Heart left ventricle (tissue), 16 donors: ENCODE data around the gene ZBTB7C. TPM values are rescaled to one million over a fixed set of nuclear protein-coding genes. Genes with fewer than 3 reads are reported as not detected.

Experiments
- ATAC-seq, 4 donors: fragments of 200-7000 bp; cut with Tn5 transposase; one replicate each; pipeline ENCODE4 v1.9.1; 2020 to 2022; ENCODE audit warnings: moderate library complexity in 4 of 4, mild to moderate bottlenecking in 3 of 4, moderate number of reproducible peaks in 1 of 4
- DNase-seq, 5 donors: peaks; one replicate each; pipeline ENCODE4 v3.0.0-alpha.2; 2020
- H3K27ac ChIP-seq, 12 donors: fragments of 200-600 bp; sonication (generic) in 4 of 12; one replicate each; pipeline versions ENCODE4 v1.5.0 to v1.8.0; 2016 to 2022; ENCODE audit warnings: mild to moderate bottlenecking in 2 of 12
- H3K27me3 ChIP-seq, 9 donors: fragments of 200-600 bp; sonication (generic) in 2 of 9; one replicate each; pipeline versions ENCODE4 v1.5.1 to v1.8.0; 2016 to 2022; ENCODE audit warnings: mild to moderate bottlenecking in 3 of 9
- H3K36me3 ChIP-seq, 9 donors: fragments of 200-600 bp; sonication (generic) in 2 of 9; one replicate each; pipeline versions ENCODE4 v1.5.0 to v1.8.0; 2018 to 2022; ENCODE audit warnings: mild to moderate bottlenecking in 2 of 9
- H3K4me1 ChIP-seq, 12 donors: fragments of 200-600 bp; sonication (generic) in 4 of 12; one replicate each; pipeline versions ENCODE4 v1.5.0 to v1.8.0; 2016 to 2022; ENCODE audit warnings: mild to moderate bottlenecking in 3 of 12
- H3K4me3 ChIP-seq, 12 donors: fragments of 200-600 bp; sonication (generic) in 4 of 12; one replicate each; pipeline versions ENCODE4 v1.5.0 to v1.8.0; 2017 to 2022; ENCODE audit warnings: mild to moderate bottlenecking in 9 of 12, moderate library complexity in 4 of 12
- H3K9me3 ChIP-seq, 12 donors: fragments of 200-600 bp; sonication (generic) in 4 of 12; one replicate each; pipeline versions ENCODE4 v1.5.0 to v1.8.0; 2016 to 2022; ENCODE audit warnings: mild to moderate bottlenecking in 1 of 12
- POLR2A ChIP-seq, 2 donors: fragments of 450-650 bp; IDR thresholded peaks; one replicate each; pipeline ENCODE4 v1.6.1; 2017; ENCODE audit warnings: antibody characterized with exemption in 2 of 2, mild to moderate bottlenecking in 2 of 2, moderate library complexity in 2 of 2
- WGBS, 4 donors: extraction: QIAGEN DNeasy Blood & Tissue Kit in 2 of 4; methylation state at CpG; one replicate each; pipeline versions ENCODE4 v1.1.5 to v1.1.7; 2013 to 2018; 5-methylcytosine and 5-hydroxymethylcytosine counted together
- intact Hi-C, 10 donors: fragments of 100-400 bp; cut with DNase I; formaldehyde crosslinking; loops; one replicate each; pipeline versions ENCODE4 v1.11.1 to v1.14.2; 2022
- polyA plus RNA-seq, 2 donors: library from polyadenylated mRNA; stranded (reverse); fragments of 200-250 nt; gene quantifications; one replicate each; pipeline ENCODE4 v1.2.3, GENCODE V29; 2013
- total RNA-seq, 9 donors: library from RNA; depleted of rRNA in 2 of 9; stranded (reverse); fragments of >200 nt in 2 of 9; fragmentation: NEBNext Ultra II Directional in 3 of 9; extraction: Animal tissue kit (Norgen Biotek cat#: 25700) in 3 of 9; gene quantifications; one replicate each; pipeline versions ENCODE4 v1.1.0 to v1.2.4, GENCODE V29; 2016 to 2023
- TF ChIP-seq, protein P1 (sequence below), 12 donors: fragments of 200-600 bp; sonication (generic) in 4 of 12; IDR thresholded peaks; one replicate each; pipeline versions ENCODE4 v1.5.0 to v1.8.0; 2018 to 2022; ENCODE audit warnings: antibody characterized with exemption in 12 of 12, mild to moderate bottlenecking in 5 of 12
- donor health status: ischemic (EF 13 %, LVEDD 7.1; RV severe dilation, severe dysfunction).
- donor health status: healthy with polysubstance abuse.
- donor health status: DM: no; HTN: yes; CAD: no.
- donor health status: DM: no; HTN: no; CAD: no.
- donor health status: ischemic (EF 25% LVEDD 6.9; RV normal size, moderate dysfunction).
- donor health status: ischemic (EF 25% LVEDD 5.7; RV mildly dilated, moderate dysfunction).
- donor health status: healthy.
- donor health status: DM: yes; HTN: yes; CAD: no.
- donor health status: ischemic (EF 35%, LVEDD 5.7; RV mildly dilated, moderate dysfunction).
- donor health status: nonischemic (EF 11% LVEDD 7.7; RV severe dilation, severe dysfunction).
- donor health status: DM: yes; HTN: yes; CAD: no.
- donor health status: PGD.
- donor health status: ischemic (EF 29% LVEDD 5.4; RV normal size, mild dysfunction).
- donor health status: nonischemic (EF 23%, LVEDD 6.1; RV moderate dilation, normal function).

Gene ZBTB7C
- total and polyA plus RNA-seq, 11 donors = 0.68 to 7.5 (median 2.3) TPM

DNA sequence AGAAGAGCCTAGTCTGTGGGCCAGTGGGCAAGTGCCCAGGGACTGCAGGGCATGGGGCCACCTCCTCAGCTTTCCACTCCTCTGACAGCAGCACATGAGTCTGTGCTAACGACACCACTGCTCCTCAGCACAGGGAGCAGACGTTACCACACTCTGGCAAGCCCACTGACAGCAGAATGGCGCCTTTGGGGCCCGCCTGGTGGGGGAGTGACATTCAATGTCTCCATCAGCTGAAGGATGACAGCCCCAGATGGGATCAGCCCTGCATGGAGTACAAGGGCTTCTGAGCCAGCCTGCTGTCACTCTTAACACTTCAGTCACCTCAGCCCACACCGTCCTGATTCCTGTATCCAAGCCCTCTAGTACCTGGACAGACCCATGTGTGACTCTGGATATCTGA is 329.3 kb downstream of the ZBTB7C start:
- Histone ChIP-seq H3K36me3 (no peaks in the 10 kb centered on the region), H3K27ac (no peak overlapping the region), H3K4me3 (no peak overlapping the region), H3K9me3 (no peaks in the 10 kb centered on the region), H3K4me1 (peaks cover 0 to 8% (median 0%) of the 10 kb centered on the region in 12 donors), H3K27me3 (no peaks in the 10 kb centered on the region)
- DNase-seq (no peak), ATAC-seq (no peak)
- no peak for TF ChIP-seq POLR2A (IDR thresholded peaks at IDR 0.05)
- TF ChIP-seq, protein P1, sequence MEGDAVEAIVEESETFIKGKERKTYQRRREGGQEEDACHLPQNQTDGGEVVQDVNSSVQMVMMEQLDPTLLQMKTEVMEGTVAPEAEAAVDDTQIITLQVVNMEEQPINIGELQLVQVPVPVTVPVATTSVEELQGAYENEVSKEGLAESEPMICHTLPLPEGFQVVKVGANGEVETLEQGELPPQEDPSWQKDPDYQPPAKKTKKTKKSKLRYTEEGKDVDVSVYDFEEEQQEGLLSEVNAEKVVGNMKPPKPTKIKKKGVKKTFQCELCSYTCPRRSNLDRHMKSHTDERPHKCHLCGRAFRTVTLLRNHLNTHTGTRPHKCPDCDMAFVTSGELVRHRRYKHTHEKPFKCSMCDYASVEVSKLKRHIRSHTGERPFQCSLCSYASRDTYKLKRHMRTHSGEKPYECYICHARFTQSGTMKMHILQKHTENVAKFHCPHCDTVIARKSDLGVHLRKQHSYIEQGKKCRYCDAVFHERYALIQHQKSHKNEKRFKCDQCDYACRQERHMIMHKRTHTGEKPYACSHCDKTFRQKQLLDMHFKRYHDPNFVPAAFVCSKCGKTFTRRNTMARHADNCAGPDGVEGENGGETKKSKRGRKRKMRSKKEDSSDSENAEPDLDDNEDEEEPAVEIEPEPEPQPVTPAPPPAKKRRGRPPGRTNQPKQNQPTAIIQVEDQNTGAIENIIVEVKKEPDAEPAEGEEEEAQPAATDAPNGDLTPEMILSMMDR (IDR thresholded peaks at IDR 0.05) = no peak
- 88 to 95% (median 94%) methylated on average over 3 to 5 of the region's 5 CpGs for WGBS, 4 donors
- intact Hi-C loops = no loop called here

DNA sequence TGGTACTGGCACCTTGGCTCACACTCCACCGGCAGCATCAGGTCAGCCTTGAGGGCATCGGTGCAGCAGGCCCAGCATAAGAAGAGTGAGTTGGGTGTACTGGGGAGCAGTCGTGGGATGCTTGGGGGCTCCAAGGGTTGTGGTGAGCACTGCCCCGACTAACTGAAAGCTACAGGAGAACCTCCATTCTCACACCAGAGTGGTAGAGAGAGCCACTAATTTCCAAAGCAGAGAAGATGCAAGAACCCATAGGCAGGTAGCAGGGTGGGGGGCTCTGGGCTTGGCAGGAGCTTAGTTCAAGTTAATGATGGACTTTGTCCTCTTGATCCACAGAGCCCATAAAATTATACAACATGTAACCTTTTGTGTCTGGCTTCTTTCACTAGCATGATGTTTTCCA is 330.7 kb downstream of the ZBTB7C start:
- H3K9me3 ChIP-seq = no peaks in the 10 kb centered on the region
- no peak for ATAC-seq
- intact Hi-C loops = no loop called here
- no peak for DNase-seq
- no peak overlapping the region for H3K27ac ChIP-seq
- H3K4me1 ChIP-seq = peaks cover 0 to 15% (median 4%) of the 10 kb centered on the region in 12 donors
- WGBS, 4 donors = 96 to 100% (median 97%) methylated on average over 4 of the region's 4 CpGs
- H3K36me3 ChIP-seq = no peaks in the 10 kb centered on the region
- no peaks in the 10 kb centered on the region for H3K27me3 ChIP-seq
- H3K4me3 ChIP-seq = no peak overlapping the region
- no peak for TF ChIP-seq POLR2A (IDR thresholded peaks at IDR 0.05)
- TF ChIP-seq, protein P1 (IDR thresholded peaks at IDR 0.05) = no peak

DNA sequence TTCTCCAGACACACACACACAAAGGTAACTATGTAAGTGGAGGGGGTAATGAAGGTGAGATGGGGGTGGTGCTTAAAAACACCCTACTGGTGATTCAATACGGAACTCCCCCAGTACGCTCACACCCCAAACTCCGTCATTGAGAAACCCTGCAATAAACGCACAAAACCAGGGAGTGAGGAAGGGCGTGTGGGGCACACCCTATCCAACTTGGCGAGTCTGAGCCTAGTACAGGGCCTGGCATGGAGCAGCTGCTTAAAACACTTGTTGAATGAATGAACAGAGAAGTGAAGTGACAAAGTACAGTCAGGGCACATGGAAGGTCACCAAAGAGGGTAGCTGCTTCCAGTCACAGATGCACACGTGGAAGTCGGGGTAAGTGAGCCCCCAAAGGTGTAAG is 331.9 kb downstream of the ZBTB7C start:
- intact Hi-C loops = no loop called here
- Histone ChIP-seq H3K4me3 (no peak overlapping the region), H3K4me1 (peaks cover 0 to 22% (median 12%) of the 10 kb centered on the region in 12 donors), H3K27me3 (no peaks in the 10 kb centered on the region), H3K27ac (no peak overlapping the region), H3K36me3 (no peaks in the 10 kb centered on the region), H3K9me3 (no peaks in the 10 kb centered on the region)
- ATAC-seq (no peak), DNase-seq (no peak)
- TF ChIP-seq, protein P1 (IDR thresholded peaks at IDR 0.05) = no peak
- TF ChIP-seq POLR2A (IDR thresholded peaks at IDR 0.05) = no peak
- WGBS, 4 donors = 83 to 91% (median 88%) methylated on average over 8 of the region's 8 CpGs

DNA sequence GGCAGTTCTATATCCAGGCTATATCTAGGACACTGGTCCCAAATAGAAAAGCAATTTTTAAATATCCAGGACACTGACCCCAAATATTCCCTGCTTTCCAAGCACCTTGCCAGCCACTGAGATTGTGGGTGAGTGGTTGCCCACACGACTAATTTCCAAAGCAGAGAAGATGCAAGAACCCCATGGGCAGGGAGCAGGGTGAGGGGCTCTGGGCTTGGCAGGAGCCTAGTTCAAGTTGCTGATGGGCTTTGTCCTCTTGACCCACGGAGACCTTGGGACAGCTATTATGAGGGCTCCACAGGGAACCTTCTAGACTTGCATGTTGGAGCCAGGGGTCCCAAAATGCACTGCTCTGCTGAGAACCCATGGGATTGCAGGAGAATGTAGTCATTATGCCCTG is 332.7 kb downstream of the ZBTB7C start:
- H3K9me3 ChIP-seq = no peaks in the 10 kb centered on the region

More for the DNA sequence above, 332.7 kb downstream of the ZBTB7C start:
- no peaks in the 10 kb centered on the region for H3K27me3 ChIP-seq
- ATAC-seq = no peak
- WGBS, 4 donors = 81 to 90% (median 83%) methylated on average over 2 of the region's 2 CpGs
- H3K4me3 ChIP-seq = no peak overlapping the region
- intact Hi-C loops = no loop called here
- H3K36me3 ChIP-seq = no peaks in the 10 kb centered on the region
- H3K4me1 ChIP-seq = peaks cover 0 to 26% (median 14%) of the 10 kb centered on the region in 12 donors
- TF ChIP-seq POLR2A (IDR thresholded peaks at IDR 0.05) = no peak
- TF ChIP-seq, protein P1 (IDR thresholded peaks at IDR 0.05) = no peak
- no peak overlapping the region for H3K27ac ChIP-seq
- no peak for DNase-seq
